GM18870 (cell line): ENCODE results near the gene IGDCC3.

Source experiments
- ATAC-seq: cut with Tn5 transposase; IDR thresholded peaks from one replicate; pipeline ENCODE4 v1.9.1; 2021; ENCODE audit warnings: moderate library complexity; ENCODE audit not compliant: unreplicated experiment

Gene IGDCC3

DNA sequence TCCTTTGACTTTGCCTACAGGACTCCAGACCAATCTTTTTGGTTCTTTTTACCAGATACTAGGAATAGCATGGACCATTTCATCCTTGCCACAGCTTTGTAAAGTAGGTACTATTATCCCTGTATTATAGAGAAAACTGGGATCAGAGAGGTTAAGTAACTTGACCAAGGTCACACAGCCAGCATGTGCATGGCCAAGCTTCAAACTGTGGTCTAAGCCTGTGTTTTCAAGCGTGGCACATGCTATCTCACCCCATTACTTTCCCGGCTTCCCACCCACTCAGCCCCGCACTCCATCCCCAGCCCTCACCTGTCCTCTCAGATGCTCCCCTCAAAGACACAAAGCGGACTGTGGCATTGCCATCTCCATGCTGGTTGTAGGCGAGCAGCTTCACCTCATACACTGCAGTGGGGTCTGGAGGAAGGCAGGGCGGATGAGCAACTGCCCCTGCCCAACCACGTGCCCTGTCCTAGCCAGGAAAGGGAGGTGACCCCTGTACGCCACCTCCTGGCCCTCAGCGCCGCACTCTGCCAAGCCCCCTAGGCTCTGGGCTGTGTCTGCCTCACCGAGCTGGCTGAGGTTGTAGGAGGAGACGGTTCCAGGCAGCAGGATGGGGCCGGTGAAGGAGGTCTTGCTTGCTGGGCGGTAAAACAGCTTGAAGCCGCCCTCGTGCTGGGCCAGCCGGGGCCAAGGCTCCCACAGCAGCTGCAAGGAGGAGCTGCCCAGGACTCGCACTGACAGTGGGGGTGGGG, 47.6 kb downstream of the IGDCC3 start:
- no peak for ATAC-seq

DNA sequence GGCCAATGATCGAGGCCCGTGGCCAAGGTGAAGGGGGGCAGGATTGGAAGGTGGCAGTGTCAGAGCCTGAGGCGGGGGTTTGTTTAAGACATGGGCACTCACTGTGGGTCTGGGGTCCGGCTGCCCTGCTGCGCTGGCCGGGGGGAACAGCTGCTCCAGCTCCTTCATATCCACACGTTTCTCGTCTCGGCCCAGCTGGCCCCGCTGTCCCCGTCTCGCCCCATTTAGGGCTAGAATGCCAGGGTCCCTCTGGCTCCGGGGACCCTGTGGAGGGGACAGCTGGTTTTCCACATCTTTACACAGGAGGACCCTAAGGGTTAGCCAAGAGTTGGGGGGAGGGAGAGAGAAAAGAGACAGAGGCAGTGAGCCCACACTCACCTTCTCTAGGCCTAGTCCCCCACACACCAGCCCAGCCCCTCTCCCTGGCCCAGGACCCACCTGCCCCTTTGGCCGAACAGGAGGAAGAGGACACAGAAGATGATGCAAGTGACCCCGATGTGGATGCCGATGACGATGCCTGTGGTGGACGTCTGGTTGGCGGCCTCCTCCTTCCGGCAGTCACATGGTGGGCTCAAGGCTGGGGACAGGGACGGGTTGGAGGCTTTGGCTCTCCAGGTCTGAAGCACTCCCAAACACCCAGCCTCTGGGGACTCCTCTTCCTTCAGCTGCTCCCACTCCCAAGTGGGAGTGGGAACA, 48.4 kb downstream of the IGDCC3 start:
- ATAC-seq: no peak

DNA sequence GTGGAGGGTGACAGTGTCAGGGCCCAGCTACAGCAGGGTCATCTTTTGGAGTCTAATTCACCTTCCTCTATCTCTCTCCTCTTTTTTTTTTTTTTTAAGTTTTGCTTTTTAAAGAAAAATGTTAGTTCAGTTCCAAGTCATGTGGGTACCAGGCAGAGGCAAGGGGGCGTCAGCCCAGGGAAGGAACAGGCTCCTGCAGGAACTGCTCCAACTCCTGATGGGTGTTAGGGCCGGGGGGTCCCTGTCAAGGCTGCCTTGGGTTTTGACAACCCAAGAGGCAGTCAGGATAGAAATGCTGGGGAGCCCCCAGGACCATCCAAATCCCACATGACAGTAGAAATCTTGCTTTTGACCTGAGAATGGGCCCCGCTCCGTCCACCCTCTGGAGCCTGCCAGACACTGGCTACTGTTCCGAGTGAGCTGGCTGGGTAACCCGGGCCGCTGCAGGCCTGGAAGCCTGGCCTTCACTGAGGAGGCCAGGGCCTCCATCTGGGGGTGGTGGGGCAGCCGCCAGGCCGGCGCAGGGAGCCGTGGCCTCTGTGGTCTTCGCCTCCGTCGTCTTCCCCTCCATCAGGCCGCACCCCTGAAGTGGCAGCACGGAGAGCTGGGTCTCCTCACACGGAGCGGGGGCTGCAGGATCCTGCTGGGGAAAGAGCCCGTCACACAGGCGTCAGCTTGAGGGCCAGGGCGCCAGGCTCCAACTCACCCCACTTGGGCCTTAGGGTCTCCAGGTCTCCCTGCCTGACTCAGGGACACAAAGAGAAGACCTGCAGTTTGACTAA, 49.1 kb downstream of the IGDCC3 start:
- ATAC-seq: no peak

DNA sequence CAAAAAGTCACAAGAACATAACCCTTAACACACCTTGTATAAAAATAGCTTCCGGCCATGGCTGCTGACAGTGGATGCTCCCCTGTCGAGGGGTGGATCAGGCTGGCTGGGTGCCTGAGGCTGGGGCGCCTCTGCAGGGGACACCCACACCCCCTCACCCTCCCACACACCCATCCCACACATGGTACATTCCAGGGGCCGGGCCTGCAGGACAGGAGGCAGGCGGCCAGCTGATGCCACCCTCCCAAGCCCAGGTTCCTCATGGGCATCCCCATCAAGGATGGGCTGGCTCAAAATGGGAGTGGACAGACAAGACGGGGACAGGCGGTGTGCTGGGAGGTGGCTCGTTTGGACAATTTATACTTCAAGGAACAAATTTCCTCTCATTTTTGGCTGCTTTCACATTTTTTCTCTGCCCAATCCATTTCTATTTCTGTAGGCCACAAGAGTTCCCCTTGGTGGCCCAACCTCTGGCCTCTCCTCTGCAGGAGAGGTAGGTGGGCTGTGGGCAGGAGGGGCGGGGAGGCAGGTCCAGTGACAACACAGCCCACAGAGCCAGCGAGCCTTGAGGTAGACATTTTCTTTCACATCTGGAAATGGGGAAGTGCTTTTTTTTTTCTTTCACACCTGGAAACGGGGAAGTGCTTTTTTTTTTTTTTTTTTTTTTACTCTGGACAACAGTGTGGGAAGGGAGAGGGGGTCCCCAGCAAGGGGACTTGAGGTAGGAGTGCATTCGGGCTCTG, 50.0 kb downstream of the IGDCC3 start:
- ATAC-seq: no peak

DNA sequence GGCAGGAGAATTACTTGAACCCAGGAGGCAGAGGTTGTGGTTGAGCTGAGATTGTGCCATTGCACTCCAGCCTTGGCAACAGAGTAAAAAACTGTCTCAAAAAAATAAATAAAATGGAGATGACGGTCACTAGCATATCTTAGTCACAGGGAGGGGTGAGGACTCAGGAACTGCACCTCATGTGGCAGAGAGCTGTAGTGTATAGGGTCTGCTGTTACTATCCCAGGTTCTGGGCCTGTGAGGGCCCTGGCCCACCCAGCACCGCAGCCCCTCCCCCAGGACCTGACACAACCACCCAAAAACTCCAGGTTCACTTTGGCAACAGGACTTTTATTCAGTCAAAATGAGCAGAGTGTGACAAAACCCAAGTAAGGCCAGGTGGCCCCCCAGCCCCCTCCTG, 51.0 kb downstream of the IGDCC3 start:
- no peak for ATAC-seq

DNA sequence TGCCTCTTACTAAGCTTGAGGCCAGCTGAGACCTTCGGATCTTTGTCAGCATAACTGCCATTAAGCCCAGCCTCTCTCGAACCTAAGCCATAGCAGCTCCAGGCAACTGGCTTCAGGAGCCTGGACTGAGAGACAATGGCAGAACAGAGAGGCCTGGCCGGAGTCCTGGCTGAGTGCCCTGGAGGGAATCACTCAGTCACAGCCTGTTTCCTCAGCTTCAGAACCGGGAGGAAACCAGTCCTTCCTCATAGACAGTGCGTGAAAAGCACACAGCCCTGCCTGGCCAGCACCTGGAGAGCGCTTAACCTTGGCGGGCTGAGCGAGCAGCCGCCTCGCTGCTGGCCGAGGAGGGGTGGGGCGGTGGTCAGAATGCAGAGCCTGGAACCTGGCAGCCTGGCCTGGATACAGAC, 51.7 kb downstream of the IGDCC3 start:
- no peak for ATAC-seq

DNA sequence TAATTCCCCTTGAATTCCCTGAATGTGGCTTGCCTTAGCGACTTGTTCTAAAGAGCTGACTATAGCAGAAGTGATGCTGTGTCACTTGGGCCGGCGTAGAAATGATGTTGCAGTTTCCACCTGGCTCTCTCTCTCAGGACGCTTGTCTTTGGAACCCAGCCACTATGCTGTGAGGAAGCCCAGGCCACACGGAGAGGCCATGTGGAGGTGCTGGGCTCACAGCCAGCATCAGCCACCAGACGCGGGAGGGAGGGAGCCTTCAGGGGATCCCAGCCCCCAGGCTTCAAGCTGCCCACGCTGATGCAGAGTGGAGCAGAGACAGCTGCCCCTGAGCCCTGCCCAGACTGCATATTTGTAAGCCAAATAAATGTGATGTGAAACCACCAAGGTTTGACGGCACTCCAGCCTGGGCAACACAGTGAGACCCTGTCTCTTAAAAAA, 54.7 kb downstream of the IGDCC3 start:
- no peak for ATAC-seq

DNA sequence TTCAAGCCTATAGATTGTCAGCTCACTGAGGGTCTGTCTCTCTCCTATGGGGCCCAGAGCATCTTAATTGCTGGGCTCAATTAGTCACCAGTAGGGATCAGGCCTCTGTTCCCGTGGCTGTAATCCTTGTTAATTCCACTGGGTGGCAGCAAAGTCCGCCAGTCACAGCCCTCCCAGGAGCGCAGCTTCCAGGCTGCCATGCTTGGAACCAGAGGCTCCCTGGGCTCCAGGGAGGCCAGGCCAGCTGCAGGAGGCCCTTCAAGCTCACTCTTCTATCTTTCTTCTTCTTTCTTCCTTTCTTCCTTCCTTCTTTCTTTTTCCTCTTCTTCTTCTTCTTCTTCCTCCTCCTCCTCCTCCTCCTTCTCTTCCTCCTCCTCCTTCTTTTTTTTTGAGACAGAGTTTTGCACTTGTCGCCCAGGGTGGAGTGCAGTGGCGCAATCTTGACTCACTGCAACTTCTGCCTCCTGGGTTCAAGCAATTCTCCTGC, 58.9 kb downstream of the IGDCC3 start:
- ATAC-seq: peak; percentile 52

DNA sequence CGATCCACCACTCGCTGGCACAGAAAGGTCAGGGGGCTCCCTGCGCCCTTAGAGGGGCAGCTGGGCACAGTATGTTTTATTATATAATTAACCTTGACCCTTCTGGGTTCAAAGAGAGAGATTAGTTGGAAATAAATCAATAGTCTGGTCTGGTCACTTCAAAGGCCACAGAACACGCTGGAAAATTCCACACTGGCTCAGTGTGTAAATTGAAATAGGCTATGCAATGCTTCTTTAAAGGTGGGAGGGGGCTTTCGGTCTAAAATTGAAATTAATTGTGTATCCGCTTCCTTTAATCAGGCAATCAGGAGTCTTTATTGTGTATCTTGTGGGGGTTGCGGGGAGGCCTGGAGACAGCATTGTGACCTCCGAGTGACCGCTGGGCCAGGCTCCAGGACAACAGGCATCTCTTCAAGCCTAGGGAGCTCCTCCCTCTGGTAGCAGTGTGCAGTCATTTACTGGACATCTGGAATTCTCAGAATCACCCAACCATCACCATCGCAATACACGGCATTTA, 65.3 kb downstream of the IGDCC3 start:
- no peak for ATAC-seq

DNA sequence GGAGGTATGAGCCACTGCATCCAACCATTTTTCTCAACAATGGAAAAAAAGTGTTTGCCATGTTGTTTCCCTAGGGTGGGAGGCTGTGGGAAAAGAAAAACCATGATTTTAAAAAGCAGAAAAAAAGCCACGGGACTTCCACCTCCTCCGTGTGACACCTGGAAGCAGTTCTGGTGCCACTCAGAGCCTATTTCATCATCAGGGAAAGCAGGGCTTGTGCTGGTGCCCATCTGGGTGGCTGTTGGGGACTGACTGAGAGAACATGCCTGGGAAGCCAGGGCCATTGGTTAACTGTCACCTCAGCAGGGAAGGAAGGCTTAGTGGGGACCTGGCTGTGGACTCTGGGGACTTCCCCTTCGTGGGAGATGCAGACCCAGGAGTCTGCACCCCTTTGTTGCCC, 66.0 kb downstream of the IGDCC3 start:
- ATAC-seq: no peak

DNA sequence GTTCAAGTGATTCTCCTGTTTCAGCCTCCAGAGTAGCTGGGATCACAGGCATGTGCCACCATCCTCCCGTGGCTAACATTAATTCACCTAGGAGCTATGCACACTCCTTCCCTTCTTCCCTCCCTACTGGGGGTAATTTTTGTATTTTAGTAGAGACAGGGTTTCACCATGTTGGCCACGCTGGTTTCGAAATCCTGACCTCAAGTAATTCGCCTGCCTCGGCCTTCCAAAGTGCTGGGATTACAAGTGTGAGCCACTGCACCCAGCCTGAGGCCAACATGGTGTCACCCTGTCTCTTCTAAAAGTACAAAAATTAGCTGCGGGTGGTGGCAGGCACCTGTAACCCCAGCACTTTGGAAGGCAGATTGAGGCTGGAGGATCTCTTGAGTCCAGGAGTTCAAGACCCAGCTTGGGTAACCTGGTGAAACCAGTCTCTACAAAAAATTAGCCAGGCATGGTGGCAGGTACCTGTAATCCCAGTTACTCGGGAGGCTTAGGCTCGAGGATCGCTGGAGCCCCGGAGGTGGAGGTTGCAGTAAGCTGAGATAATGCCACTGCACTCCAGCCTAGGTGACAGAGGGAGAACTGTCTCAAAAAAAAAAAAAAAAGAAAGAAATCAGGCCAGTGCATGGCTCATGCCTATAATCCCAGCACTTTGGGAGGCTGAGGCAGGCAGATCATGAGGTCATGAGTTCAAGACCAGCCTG, 67.2 kb downstream of the IGDCC3 start:
- ATAC-seq: no peak

DNA sequence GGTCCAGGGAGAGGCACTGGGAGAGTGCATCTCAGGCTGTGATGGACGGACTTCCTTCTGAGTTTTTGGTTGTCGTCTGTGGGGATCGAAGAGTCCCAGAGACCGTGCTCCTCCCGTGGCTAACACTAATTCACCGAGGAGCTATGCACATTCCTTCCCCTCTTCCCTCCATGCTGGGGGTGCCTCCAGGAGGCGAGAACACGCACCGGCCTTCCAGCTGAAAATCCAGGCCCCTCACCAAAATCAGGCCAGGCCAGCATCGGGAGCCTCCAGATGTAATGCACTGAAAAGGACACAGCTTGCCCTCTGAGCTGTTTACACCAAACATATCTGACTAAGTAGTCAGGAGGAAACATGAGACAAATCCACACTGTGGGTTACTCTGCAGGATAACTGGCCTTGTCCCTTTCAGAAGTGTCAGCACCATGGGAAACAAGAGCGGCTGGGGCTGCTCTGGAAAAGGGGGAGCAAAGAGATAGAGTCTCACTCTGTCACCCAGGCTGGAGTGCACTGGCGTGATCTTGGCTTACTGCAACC, 67.9 kb downstream of the IGDCC3 start:
- no peak for ATAC-seq

DNA sequence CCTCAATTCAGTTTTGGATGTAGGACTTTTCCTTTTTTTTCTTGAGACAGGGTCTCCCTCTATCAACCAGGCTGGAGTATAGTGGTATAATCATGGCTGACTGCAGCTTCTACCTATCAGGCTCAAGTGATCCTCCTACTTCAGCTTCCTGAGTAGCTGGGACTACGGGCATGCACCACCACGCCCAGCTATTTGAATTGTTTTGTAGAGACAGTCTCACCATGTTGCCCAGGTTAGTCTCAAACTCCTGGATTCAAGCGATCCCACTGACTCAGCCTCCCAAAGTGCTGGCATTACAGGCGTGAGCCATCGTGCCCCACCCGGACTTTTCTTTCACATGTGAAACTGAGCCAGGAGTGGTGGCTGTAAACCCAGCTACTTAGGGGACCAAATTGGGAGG, 69.8 kb downstream of the IGDCC3 start:
- ATAC-seq: no peak

DNA sequence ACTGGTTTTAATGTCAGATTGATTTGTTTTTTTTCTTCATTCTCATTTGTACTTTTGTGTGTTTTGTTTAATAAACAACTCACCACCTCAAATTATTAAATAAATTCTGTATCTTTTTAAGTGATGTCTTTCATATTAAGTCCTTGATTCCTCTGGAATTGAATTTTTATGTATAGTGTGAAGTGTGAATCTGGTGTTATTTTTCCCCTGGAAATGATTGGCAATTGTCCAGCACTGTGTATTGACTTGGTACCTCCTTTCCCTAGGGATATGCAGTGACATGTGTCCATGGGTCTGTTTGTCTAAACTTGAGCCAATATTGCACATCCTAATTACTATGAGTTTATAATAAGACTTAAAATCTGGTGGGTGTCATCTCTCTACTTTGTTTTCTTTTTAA, 71.3 kb downstream of the IGDCC3 start:
- no peak for ATAC-seq

DNA sequence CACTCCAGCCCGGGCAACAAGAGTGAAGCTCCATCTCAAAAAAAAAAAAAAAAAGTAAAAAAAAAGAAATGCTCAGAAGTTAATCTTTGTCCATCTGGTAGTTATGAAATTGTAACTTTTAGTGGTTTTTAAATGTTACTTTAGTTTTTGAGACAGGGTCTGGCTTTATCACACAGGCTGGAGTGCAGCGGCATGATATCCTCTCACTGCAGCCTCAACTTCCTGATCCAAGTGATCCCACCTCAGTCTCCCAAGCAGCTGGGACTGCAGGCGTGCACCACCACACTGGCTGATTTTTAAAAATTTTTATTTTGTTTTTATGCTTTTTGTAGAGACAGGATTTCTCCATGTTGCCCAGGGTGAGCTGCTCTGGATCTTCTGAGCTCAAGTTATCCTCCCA, 72.0 kb downstream of the IGDCC3 start:
- no peak for ATAC-seq

DNA sequence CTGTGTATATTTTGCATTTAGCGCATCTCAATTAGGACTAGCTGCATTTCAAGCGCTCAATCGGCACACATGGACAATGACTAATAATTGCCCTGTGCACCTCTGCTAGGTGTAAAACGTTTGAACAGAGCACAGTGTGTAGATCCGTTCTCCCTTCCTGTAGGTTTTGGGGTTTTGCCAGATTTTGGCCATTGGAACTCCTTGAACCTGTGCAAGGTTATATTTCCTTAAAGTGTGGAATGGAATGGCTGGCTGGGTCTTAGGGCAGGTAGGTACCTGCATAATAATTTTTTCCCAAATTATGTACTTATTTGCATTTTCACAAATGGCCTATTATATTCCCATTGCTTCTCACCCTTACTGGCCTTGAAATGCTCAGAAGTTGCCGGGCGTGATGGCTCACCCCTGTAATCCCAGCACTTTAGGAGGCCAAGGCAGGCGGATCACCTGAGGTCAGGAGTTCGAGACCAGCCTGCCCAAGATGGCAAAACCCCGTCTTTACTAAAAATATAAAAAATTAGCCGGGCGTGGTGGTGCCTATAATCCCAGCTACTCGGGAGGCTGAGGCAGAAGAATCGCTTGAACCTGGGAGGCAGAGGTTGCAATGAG, 72.5 kb downstream of the IGDCC3 start:
- ATAC-seq: no peak

DNA sequence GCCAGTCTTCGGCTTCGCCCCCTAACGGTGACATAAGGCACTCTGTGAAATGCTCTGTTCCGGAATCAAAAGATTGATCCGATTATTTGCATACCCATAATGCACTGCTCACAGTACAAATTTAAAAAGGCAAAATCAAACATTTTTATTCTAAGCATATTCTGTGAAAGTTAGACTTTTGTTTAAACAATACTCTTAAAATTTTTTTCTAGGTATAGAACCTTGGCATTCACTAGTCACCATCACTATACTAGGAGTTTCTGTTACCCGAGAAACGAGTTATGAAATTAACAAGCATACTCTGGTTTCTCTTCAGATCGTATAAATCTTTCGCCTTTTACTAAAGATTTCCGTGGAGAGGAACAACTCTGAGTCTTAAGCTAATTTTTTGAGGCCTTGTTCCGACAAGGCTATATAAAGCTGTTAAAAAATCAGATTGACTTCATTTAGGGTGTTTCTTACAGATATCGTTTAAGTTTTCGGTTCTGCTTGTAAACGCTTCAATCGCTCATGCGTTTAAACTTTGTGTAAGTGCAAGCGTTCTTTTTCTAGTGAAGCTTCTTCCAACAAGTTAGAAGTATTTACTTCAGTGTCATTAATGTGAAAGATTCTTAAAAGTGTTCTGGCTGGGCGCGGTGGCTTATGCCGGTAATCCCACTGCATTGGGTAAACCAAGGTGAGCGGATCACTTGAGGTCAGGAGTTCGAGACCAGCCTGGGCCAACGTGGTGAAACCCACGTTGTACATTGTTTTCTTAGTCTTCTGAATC, 73.2 kb downstream of the IGDCC3 start, which contains the start of gene RNU5B-1:
Gene RNU5B-1, plus strand, starts transcription at position 297 of the 769 bp plus-strand sequence.
- peak; percentile 70 for ATAC-seq

DNA sequence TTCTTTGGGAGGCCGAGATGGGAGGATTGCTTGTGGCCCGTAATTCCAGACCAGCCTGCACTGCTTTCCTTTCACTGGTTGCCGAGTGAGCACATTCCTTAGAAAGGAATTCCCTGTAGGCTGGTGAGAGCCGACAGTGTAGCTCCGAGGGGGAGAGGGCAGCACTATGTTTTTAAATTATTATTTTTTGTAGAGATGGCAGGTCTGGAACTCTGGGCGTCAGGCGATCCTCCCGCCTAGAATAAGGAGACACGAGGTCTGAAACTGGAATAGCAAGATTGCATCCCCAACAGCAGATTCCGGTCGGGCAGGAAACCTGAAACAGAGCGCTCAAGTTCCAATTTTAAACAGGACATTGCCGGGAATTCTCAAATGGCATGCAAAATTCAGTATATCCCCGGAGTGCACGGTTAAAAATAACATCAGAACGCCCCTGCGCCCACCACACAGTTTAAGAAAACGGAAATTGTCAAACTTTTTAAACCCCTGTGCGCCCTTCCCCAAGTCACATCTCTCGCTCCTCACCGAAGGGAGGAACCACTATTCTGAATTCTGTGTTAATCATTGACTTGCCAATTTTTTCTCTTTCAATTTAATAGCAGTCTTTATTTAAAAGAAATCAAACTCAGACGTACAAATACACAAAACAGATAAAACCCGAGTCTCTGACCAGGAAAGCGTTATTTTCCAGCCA, 74.0 kb downstream of the IGDCC3 start:
- ATAC-seq: no peak
